NCI-H1048 (cell line): ENCODE measurements around the gene DUSP11.
"Not testable (repeated sequence)": the region's sequence is repeated elsewhere in the genome, so short reads cannot be mapped to it uniquely, and the experiment has no call there.

Experiments
- DNase-seq: peaks from one replicate; lab custom pipeline; 2025; lab: John Stamatoyannopoulos, UW

Gene DUSP11

DNA sequence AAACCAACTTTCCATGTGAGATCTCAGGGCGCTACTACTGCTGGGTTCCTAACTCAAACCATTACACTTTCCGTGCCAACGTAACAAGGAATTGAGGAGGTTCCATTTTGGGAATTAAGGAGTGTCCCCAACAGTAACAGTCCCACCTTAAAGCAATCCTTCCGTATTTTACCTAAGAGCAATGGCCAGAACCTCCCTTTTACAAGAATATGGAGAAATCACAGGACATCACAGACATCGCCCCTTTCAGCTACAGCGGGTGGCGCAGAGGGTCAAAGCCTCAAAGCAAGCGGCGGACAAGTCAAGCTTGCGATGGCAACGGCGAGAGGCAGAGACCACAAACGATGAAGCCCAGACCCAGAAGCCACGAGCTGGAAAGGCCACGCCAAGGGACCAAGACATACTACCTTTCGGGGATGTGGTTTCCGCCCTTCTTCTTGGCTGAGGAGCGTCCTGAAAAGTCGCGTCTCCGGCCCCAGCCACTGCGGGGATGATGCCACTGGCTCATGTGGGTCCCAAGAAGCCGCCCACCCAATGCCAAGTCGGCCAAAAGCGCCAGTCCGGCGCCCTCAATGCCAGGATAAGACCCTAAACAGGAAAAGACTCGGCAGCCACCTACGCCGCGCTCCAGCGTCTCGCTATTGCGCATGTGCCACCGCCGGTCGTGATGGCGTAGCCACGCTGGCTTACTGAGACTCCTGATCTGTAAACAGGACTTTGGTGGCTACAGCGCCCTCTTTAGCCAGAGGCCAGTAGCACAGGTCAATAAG is at the start of gene DUSP11:
Gene DUSP11 (minus strand): TSS at position 637 of the 770 bp plus-strand sequence. CDS start 129 bp downstream, at position 508.
- DNase-seq: peak; percentile 93

DNA sequence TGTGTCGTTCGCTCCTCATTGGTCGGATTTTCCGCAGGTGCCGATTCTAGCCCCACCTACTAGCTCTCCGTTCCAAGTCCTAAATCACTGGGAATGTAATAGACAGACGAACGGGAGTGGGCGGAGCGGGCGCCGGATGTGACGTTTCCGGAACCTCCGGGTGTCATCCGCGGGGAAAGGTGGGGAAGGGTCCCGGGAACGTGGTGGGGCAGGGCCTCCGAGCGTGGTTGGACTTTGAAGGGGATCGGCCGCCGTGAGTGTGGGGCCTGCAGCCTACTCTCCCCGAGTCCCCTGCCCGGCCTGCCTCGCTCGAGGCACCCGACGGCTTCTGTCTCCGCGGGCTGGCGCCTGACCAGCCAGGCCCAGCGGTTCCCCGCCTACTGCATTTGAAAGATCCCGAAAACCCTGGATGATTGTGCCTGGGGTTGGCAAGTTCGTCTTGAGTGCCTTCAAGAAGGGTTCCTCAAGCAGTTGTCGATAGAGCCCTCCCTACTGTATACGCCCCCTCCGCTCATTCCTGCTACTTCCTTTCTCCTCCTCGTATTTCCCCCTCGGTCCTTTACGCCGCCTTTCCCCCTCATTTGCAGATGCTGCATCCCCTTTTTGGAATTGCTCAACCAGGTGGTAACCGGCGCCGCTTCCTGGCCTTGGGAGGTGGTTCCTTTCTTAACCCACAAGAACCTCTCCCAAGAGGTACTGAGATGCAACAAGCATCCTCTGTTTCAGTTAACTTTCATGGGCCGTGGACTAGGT is 49.1 kb upstream of the DUSP11 start, which contains the start of gene STAMBP:
Gene STAMBP (plus strand): TSS at position 144 of the 753 bp plus-strand sequence. CDS start 1,896 bp downstream, outside the sequence.
- peak; percentile 96 for DNase-seq

DNA sequence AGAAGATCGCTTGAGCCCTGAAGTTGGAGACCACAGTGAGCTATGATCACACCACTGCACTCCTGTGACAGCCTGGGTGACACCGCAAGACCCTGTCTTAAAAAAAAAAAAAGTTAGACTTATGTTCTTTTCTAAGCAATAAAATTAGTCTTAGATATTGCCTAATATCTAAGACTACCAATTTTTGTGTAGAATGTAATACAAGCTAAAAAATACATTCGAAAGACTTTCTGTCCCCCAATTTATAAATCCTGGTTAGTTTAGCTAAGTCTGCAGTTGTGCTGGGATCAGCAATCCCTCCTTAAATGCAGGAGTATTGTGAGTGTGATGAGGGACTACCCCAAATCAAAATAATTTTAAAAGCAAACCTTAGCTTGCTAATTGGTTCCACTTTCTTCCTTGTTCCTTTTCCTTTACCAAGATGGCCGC is 48.5 kb upstream of the DUSP11 start:
- no peak for DNase-seq

GRCh38 chr2:73827660-73828388 is 47.9 kb upstream of the DUSP11 start:
- DNase-seq: no peak

DNA sequence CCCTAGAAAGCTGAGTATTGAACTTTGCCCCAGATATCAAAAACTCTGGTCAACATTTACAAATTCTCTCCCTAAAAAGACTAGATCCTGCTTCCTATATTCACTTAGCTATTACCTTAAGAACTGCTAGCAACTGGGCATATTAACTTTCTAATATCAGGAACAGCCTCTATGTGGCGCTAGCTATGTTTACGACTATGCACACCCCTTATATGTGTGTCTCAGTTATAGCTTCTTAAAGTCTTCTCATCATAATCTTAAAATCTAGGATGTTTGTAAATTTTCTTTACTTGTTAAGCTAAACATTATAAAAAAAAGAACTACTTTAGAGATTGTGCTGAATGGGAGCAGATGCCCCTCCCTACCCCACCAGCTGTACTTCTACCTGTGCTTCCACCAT is 47.1 kb upstream of the DUSP11 start:
- no peak for DNase-seq

DNA sequence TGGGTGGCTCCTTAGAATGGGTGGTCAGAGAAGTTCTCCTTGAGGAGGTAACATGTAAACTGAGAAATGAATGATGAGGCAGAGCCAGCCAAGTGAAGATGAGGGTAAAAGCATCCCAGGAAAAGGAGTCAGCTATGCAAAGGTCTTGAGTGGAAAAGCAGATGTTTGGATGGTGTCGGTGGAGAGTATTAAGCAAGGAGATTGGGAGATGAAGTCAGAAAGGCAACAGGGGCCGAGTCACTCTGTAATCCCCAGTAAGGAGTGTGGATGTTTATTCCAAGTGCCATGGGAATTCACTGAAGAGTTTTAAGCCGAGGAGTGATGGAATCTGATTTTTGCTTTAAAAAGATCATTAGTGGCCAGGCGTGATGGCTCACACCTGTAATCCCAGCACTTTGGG is 45.5 kb upstream of the DUSP11 start:
- DNase-seq: no peak

DNA sequence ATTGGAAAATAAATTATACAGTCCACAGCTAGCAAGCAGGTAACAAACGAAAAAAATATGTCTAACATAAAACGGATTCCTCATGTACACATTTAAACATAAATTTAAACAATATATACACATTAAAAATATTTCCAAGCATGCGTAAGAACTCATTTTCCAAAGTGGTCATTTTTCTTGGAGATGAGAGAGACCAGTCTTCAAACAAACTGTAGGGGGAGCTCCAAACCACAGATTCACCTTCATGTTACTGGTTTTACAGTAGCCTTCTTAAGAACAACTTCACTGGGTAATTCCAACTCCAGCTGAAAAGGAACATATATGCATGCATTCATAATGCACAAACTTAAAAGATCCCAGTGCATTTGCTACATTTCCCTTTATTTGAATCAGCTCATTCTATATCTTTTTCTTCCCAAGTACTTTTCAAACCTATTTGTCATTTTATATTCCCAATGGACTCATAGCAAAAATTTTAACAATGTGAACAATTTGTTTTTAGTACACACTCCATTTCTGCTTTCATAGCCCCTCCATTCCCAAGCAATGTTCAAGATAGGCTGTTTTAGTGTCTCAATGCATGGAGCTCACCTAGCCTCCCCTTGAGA is 44.1 kb upstream of the DUSP11 start:
- peak; percentile 20 for DNase-seq

DNA sequence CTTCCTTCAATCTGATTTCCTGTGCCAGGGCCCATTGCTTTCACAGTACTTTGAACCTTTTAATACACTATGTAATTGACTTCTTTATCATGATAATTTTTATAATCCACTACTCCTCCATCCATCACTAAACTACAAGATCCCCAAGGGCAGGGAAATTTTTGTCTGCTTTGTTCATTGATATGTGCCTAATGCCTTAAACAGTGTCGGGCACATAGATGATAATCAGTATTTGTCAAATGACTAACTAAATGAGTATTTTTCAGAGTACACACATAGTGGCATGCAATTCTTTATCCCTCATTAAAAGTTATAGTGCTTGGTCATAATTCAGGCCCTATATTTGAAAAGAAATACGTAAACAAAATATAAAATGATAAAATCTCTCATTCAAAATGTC is 43.5 kb upstream of the DUSP11 start:
- no peak for DNase-seq

DNA sequence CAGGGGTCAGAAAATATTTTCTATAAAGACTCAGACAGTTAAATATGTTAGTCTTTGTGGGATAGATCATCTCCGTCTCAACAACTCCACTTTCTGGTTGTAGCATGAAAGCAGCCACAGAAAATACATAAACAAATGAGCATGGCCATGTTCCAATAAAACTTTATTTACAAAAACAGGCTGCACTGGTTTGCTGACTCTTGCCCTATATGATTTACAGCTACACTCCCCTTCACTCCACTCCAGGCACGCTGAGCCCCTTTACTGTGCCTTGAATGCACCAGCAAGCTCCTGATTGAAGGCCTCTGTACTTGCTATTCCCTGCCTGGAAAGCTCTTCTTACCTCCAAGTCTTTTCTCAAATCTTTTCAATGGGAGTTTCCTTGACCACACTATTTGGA is 43.1 kb upstream of the DUSP11 start:
- DNase-seq: no peak

DNA sequence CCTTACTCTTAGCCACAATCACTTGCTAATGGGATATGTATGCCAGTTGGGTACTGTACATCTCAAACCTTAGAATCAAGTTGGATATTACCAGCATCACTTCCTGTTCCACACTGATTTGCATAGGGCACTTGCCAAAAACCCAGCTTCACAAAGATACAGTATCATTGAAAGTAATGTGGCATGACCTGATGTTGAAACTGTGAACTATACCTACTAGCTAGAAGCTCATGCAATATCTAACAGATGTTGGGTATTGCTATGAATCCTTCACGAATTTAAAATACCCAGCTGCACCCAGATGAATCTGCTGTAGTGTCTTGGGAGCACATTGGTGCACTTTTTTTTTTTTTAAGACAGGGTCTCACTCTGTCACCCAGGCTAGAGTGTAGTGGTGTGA is 42.4 kb upstream of the DUSP11 start:
- DNase-seq: no peak

- DNase-seq: no peak
Measured at GRCh38 chr2:73821669-73822068, 41.8 kb upstream of the DUSP11 start.

- no peak for DNase-seq
Measured at GRCh38 chr2:73821227-73821626, 41.3 kb upstream of the DUSP11 start.

DNA sequence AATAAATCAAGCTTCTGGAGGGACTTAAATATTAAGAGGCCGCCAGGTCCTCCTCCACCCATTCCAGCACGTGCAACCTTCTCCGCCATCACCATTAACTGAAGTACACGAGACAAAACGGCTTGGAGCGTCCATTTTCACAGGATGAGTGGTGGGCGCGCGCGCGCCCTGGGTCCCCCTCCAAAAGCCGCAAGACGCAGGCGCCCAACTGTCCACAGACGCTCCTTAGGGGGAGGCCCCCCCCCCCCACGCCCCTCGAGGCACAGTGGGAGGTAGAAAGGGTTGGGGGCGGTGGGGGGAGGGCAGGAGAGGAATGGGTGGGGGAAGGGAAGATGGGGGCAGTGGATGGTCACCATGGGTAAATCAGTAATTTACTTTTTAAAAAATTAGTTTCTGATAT is 38.4 kb upstream of the DUSP11 start:
- DNase-seq: no peak

DNA sequence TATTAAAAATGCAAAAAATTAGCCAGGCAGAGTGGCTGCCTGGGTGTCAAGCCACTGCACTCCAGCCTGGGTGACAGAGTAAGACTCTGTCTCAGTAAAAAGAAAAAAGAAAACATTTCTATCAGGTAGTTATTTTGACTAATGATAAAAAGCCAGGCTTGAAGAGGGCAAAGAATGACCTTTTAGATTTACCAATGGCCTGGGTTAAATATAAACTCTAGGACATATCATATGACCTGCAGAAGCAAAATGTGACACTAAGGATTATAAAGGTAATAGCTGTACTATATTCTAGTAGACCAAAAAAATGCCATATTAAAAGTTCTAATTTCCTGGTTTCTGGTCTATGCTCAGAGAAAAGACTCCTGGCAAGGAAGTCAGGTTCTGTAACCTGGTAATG is 32.7 kb upstream of the DUSP11 start:
- no peak for DNase-seq

GRCh38 chr2:73811878-73812277 is 32.0 kb upstream of the DUSP11 start:
- DNase-seq: no peak

DNA sequence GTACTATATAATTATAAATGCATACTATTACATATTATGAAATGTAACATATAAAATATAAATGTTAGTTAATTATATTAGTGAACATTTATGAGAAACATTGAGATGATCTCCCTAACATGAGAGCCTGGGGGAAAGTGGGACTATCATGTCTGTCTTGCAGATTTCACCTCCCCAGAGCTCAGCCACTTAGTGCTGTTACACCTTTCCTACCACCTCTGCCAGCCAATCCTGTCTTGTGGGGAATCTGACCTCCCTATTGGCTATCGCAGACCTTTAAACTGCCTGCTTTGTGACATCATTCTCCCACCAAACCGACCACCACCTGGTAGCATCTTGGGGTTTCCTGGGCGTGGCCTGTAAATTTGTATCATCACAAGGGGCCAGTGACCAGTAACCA is 4.0 kb upstream of the DUSP11 start, which contains the start of gene C2orf78:
Gene C2orf78 (plus strand): TSS at position 301 of the 400 bp plus-strand sequence. CDS start 127 bp downstream, outside the sequence.
- DNase-seq: not testable (repeated sequence)

- not testable (repeated sequence) for DNase-seq
Measured at GRCh38 chr2:73783402-73783801, 3.5 kb upstream of the DUSP11 start.

DNA sequence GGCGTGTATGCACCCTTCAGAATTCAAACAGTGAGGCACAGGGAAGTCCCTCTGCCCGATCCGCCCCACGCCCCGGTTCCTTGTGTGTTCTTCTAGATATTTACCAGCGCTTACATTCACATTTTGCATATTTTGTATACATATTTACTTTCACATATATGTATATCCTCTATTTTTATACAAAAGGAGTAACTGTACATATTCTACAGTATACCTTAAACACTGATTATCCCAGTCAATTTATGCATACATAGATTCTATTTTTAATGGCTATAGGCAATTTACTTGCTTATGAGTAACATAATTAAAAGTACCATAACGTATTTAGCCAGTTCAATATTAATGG is 307 bp upstream of the DUSP11 start:
- no peak for DNase-seq

DNA sequence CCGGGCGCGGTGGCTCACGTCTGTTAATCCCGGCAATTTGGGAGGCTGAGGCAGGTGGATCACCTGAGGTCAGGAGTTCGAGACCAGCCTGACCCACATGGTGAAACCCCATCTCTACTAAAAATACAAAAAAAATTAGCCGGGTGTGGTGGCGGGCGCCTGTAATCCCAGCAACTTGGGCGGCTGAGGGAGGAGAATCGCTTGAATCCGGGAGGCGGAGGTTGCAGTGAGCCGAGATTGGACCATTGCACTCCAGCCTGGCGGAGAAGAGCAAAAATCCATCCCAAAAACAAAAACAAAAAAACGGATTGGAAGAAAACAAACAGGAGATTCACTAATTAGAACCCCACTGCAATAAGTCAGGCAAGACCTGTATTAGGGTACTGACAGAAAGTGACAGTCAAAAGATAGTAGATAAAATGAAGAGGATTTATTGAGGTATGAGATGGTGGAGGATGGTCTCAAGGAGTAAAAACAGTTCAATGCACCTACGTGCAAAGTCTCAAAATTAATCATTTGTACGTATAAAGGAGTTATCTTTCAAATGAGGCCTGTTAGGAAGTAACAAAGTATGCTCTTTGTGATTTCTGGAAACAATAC is 936 bp downstream of the DUSP11 start:
- DNase-seq: not testable (repeated sequence)

GRCh38 chr2:73776869-73777519 is 2.9 kb downstream of the DUSP11 start:
- DNase-seq: no peak

GRCh38 chr2:73776381-73776780 is 3.5 kb downstream of the DUSP11 start:
- no peak for DNase-seq
